Mammary epithelial cell (primary cell): ENCODE results near the gene NUDT16L1.

Source experiments
- EZH2 ChIP-seq: IDR thresholded peaks from 2 replicates; pipeline ENCODE4 v1.6.1; 2012; ENCODE audit warnings: low read length, inconsistent platforms, borderline replicate concordance
- TF ChIP-seq, protein P1 (sequence below), 2 donors: IDR thresholded peaks in 1 of 2; conservative IDR thresholded peaks in 1 of 2; 2 replicates each; pipeline ENCODE4 v1.5.1; 2011 to 2012; ENCODE audit warnings: inconsistent platforms in 2 of 2, low read length in 2 of 2, mild to moderate bottlenecking in 2 of 2, control low read depth in 1 of 2, low read depth in 1 of 2; ENCODE audit not compliant: insufficient read depth in 1 of 2; ENCODE audit errors: extremely low read depth in 1 of 2

DNA sequence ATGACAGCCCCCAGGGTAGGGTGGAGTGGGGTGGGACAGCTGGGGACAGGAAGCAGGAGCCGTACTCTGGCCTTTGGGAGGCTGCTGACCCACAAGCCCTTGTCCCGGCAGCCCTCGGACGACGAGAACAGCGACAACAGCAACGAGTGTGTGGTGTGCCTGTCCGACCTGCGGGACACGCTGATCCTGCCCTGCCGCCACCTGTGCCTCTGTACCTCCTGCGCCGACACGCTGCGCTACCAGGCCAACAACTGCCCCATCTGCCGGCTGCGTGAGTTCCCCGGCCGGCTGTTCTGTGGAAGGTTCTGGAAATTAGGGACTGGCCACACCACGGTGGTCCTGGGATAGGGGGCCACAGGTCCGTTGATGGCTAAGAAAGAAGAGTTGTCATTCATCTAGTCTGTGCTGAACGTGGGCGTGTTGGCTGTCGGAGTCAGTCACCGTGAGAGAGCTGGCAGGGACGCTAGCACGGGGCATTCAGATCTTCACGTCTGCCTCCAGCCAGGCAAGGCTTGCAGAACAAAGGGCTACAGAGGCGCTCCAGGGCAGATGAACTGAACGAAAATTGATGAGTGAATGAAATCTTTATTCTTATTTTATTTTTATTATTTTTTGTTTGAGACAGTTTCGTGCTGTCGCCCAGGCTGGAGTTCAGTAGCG is 19.8 kb upstream of the NUDT16L1 start:
- TF ChIP-seq, protein P1, sequence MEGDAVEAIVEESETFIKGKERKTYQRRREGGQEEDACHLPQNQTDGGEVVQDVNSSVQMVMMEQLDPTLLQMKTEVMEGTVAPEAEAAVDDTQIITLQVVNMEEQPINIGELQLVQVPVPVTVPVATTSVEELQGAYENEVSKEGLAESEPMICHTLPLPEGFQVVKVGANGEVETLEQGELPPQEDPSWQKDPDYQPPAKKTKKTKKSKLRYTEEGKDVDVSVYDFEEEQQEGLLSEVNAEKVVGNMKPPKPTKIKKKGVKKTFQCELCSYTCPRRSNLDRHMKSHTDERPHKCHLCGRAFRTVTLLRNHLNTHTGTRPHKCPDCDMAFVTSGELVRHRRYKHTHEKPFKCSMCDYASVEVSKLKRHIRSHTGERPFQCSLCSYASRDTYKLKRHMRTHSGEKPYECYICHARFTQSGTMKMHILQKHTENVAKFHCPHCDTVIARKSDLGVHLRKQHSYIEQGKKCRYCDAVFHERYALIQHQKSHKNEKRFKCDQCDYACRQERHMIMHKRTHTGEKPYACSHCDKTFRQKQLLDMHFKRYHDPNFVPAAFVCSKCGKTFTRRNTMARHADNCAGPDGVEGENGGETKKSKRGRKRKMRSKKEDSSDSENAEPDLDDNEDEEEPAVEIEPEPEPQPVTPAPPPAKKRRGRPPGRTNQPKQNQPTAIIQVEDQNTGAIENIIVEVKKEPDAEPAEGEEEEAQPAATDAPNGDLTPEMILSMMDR (conservative IDR thresholded peaks at IDR 0.05 in 1 of 2, IDR thresholded peaks at IDR 0.05 in 1 of 2; ENCODE audit: extremely low read depth in 1 of 2, insufficient read depth in 1 of 2, low read depth in 1 of 2, low read length in 2 of 2), result no peak
- no peak for TF ChIP-seq EZH2
